HG02759 (cell line): Measurements from ENCODE around the gene LYZL2.
"Not testable (repeated sequence)": the region's sequence is repeated elsewhere in the genome, so short reads cannot be mapped to it uniquely, and the experiment has no call there.

Experiments
- ATAC-seq: cut with Tn5 transposase; IDR thresholded peaks from one replicate; pipeline ENCODE4 v1.9.1; 2021; ENCODE audit warnings: mild to moderate bottlenecking, moderate library complexity; ENCODE audit not compliant: unreplicated experiment

Gene LYZL2

DNA sequence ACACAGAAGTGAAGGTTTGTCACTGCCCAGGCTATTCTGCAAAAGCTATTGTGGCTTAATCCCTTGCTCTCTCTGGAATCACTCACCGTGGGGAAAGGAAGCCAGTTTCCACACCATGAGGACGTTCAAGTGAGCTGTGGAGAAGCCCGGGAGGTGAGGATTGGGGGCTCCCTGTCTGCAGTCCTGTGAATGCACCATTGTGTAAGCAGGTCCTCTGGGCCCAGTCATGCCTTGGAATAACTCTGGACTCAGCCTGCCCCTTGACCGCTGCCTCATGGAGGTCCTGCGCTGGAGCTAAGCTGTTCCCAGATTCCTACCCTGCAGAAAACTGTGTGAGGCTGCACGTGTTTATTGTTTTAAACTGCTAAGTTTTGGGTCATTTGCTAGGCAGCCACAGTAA lies 33.5 kb downstream of the LYZL2 start:
- ATAC-seq: no peak

DNA sequence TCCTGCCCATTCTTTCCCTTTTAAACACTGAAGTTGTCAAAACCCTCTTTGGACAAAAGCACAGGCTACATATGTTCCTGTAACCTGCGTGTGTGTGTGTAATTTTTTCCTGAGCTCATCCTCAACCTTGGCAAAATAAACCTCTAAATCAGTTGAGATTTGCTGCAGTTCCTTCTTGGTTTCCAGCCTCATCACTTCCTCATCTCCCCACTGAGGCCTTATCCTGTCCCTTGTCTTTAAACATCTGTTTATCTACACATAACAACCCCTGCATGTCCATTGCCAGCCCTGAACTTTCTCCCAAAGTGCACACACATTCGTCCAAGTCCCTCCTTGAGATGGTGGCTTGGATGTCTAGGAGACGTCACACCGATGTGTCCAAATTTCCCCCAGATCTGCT lies 35.5 kb downstream of the LYZL2 start:
- no peak for ATAC-seq

GRCh38 chr10:30592770-30593169 lies 36.8 kb downstream of the LYZL2 start:
- ATAC-seq: not testable (repeated sequence)

DNA sequence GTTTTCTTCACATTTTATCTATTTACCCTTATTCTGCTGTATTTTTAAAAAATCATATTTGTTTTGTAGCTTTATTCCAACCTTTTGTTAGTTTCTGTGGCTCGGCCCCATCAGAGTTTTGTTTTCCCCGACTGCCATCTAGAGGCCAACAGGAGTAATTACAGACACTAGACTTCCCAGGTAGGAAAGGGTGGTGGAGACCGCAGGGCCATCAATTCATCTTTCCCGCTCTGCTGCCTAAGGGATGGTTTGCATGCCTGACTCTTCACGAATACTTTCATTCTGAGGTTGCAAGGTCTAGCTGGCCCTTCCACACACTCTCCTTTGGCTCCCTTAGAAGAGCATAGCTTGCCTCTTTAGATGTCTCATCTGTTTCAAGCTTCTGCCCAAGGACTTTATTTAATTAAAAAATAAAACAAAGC lies 38.3 kb downstream of the LYZL2 start:
- no peak for ATAC-seq

GRCh38 chr10:30589441-30589840 lies 40.1 kb downstream of the LYZL2 start:
- ATAC-seq: no peak

DNA sequence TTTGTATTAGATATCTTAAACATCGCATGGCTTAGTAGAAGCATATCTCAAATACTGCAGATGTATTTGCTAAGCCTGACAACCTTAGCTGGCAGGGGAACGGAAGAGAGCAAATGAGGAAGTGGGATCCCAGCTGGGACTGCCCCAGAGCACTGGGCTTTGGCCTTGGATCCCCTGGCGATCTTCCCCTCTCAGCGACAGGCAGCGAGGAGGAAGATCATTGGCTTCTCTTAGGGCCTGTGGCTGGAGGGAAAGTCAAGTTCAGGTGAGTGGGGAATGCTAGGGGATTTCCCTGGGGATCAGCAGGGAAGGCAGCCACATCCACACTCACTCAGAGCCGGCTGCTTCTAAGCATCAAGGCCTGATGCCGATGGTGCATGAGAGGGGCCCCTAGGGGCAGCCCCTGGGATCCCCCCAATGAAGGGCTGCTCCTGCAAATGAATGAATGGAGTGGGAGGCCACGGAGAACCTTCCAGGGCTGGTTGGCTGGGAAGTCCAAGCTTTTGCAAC lies 42.0 kb downstream of the LYZL2 start:
- peak; percentile 83 for ATAC-seq

DNA sequence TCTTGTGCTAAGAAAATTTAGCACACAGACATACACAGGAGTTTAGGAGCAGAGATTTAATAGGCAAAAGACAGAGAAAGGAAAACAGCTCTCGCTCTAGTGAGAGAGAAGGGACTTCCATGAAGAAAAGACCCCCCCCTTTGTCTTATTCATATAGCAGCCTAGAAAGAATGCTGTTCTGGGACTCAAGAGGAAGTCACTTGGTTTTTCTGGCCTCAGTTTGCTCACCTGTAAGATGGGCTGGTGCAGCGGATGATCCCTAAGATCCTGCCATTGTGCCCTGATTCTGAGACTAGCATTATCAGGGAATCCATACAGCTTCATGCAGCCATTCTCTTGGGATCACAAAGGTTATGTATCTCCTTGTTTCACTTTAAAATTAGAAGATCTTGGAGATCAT lies 42.7 kb downstream of the LYZL2 start:
- no peak for ATAC-seq

DNA sequence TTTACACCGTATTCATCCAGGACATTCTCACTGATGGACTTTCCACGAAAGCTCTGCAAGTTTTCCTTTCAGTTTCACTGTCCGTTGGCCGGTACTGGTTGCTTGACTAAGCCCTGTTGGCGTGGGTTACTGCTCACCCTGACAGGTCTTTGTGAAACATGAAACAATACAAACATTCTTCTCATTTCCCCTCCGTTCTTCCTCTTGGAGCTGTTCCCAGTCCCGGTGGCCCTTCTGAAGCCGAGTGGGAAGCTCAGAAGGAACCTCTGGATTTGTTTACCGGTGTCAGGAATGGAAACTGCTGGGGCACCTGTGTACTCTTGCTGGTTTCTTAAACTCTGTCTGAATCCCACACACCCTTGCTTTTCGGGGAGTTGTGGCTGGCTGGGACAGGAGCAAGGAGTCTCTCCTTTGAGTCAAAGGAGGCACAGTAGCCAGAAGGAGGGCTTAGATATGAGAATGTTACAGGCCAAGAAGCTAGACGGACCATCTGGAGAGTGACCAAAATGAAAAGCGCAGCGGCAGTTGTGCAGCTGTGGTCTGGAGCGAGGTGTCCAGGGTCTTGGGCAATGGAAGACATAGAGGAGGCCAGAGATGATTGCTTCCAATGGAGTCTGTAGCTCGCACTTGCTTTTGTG lies 45.7 kb downstream of the LYZL2 start:
- peak; percentile 56 for ATAC-seq

DNA sequence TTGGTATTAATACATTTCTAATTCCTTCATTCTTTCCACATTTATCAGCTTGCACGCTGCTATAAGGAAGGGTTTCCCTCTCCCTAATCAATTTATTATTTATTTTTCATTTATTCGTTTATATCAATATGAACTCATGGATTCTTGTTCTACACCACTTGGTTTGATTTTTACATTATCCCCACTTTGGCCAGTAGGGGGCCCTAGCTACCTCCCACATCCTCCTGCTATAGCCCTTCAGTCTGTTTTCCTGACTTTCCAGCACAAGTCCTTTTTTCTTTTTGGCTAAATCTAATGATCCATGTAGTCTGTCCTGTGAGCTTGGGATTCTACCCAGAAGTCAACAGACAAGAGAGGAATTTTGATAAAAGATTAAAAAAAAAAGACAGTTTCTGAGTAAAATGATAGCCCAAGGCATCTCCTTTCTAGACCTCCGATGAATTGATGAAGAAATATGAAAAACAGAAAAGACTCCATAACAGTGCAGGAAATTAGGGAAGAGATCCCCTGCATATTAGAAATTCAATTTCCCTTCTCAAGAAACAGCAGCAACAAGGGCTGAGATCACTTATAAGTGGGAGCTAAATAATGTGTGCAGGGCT lies 47.7 kb downstream of the LYZL2 start:
- ATAC-seq: no peak

GRCh38 chr10:30580676-30581075 lies 48.9 kb downstream of the LYZL2 start:
- ATAC-seq: no peak

DNA sequence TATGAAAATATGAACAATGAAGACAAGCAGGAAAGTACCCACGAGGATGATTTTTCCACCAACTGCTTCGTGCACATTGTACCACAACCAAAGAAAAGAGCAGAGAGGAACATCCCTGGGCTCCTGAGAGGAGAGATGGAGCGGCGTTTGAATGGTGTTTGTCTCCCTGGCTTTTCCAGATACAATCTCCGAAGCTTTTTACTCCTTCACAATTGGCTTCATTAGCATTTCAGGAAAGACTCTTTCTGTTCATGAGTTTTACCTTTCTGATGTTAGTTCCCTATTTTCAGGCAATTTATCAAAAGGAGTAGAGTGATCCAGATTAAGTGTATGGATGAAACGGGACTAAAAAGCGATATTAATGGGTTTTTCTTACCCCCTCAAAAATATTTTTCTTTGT lies 49.3 kb downstream of the LYZL2 start:
- ATAC-seq: no peak

- no peak for ATAC-seq
These were observed 50.0 kb downstream of the LYZL2 start for GRCh38 chr10:30579574-30579973.

GRCh38 chr10:30577048-30577447 lies 52.5 kb downstream of the LYZL2 start:
- ATAC-seq: no peak

- ATAC-seq: no peak
These were observed 52.9 kb downstream of the LYZL2 start for GRCh38 chr10:30576641-30577040.

- no peak for ATAC-seq
These were observed 55.1 kb downstream of the LYZL2 start for GRCh38 chr10:30574432-30574796.

DNA sequence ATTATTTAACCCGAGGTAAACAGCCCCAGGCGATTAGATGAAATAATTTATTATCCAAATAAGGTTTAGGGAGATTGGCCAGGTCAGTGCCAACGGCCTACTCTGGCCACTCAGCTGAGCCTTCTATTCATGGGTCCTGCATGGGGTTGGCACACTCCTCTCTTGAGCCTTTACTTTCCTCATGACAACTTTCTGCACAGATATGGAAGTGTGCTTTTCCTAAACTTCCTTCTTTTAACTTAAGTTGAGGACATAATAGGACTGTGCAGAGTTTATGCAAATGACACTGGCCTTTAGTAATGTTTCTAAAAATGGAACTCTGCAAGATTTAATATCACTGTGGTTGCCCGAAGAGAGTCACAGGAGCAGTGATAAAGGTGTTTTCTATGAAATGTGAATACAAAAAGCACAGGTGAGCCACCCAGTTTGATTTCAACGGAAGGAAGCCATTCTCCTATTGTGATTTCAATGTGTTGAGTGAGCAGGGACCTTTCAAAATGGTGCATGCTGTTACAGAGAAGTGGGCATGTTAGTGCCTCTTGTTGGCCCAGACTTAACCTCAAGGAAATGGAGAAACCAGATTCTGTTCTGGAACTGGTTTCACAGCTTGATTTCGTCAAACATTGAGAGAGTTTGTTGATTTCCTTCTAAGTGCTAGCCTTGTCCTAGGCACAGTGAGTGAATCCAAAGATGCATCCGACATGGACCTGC lies 55.7 kb downstream of the LYZL2 start:
- no peak for ATAC-seq

DNA sequence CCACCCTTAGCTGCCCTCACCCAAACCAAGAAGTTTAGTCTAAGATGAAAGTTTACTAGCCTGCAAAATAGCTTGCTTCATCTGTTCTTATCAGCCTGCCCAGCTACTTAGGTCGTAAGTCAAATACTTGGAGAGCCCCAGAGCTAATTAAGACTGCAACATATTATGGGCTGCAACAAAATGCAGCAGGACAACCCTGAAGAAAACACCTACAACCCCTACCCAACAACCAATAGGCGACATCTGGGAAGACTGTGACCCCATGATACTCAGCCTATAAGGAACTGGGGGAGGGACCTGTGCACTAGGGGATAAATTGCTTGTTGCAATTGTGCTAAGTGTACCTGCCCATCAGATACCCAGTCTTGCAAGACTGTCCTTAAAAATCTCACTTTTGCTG lies 64.1 kb downstream of the LYZL2 start:
- no peak for ATAC-seq

- no peak for ATAC-seq
These were observed 66.8 kb downstream of the LYZL2 start for GRCh38 chr10:30562787-30563186.
